Measurements from ENCODE around the gene SLC38A11.

Gene SLC38A11

DNA sequence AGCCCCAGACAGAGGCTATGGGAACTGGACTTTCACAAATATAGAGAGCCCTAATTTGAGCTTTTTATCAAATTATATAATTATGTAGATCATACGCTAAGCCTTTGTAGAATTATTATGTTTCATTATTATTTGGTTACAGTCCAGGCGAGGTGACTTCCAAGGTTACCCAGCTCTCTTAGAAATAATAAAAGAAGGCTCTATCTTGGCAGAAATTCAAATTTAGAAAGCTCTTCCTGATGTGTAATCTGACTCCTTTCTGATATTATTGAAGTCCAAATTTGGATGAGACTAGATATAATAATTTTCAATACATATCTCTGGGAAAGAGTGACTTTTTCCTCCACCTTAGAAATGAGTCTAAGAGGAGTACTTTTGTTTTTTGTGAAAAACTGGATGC lies 4.8 kb upstream of the SLC38A11 start:
- TF ChIP-seq, protein P1, sequence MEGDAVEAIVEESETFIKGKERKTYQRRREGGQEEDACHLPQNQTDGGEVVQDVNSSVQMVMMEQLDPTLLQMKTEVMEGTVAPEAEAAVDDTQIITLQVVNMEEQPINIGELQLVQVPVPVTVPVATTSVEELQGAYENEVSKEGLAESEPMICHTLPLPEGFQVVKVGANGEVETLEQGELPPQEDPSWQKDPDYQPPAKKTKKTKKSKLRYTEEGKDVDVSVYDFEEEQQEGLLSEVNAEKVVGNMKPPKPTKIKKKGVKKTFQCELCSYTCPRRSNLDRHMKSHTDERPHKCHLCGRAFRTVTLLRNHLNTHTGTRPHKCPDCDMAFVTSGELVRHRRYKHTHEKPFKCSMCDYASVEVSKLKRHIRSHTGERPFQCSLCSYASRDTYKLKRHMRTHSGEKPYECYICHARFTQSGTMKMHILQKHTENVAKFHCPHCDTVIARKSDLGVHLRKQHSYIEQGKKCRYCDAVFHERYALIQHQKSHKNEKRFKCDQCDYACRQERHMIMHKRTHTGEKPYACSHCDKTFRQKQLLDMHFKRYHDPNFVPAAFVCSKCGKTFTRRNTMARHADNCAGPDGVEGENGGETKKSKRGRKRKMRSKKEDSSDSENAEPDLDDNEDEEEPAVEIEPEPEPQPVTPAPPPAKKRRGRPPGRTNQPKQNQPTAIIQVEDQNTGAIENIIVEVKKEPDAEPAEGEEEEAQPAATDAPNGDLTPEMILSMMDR (IDR thresholded peaks at IDR 0.05; ENCODE audit: extremely low read depth, insufficient read depth, missing control alignments), result no peak
- in situ Hi-C loops (cut with MboI; ENCODE audit: low pct_unique_long_range_greater_than_20kb, low sequenced_read_pairs, unreplicated experiment), result no loop called here
- DNase-seq (ENCODE audit: low spot score), result no peak

DNA sequence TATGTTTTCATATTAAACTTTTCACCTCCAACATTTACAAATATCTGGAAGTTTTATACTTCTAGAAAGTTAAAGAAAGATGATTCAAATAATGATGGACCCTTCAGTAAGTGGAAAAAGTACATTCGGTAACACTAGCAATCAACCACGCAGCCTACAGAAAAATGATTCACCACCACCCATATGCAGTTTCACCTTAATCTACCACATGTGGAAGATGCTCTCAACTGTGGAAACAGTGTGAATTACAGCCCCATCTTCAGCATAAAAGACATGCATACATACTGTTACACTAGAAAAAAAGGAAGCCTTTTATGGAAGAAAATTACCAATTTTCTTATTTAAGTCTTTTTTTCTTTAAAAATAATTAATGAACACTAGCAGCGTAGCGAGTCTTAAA lies 1.1 kb downstream of the SLC38A11 start:
- in situ Hi-C loops (cut with MboI; ENCODE audit: low pct_unique_long_range_greater_than_20kb, low sequenced_read_pairs, unreplicated experiment), result no loop called here
- no peak for DNase-seq (ENCODE audit: low spot score)
- TF ChIP-seq, protein P1 (IDR thresholded peaks at IDR 0.05; ENCODE audit: extremely low read depth, insufficient read depth, missing control alignments), result no peak

DNA sequence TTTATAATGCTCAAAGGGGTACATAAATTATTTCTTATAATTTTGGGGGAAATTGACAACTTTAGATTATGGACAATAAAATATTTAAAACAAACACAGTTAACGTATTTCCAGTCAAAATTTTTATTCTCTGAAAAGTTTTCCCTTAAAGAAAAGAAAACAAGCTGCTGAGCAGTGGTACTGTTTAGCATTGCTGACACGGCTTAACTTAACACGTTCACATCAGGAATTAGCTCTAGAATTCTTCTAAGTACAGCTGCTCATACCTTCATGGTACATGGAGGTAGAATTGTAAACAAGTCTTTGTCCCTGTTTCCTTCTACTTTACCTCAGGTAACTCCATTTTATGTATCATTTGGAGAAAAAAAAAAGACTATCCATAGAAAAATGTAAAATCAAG lies 2.0 kb downstream of the SLC38A11 start:
- in situ Hi-C loops (cut with MboI; ENCODE audit: low pct_unique_long_range_greater_than_20kb, low sequenced_read_pairs, unreplicated experiment), result no loop called here
- DNase-seq (ENCODE audit: low spot score), result no peak
- TF ChIP-seq, protein P1 (IDR thresholded peaks at IDR 0.05; ENCODE audit: extremely low read depth, insufficient read depth, missing control alignments), result no peak

DNA sequence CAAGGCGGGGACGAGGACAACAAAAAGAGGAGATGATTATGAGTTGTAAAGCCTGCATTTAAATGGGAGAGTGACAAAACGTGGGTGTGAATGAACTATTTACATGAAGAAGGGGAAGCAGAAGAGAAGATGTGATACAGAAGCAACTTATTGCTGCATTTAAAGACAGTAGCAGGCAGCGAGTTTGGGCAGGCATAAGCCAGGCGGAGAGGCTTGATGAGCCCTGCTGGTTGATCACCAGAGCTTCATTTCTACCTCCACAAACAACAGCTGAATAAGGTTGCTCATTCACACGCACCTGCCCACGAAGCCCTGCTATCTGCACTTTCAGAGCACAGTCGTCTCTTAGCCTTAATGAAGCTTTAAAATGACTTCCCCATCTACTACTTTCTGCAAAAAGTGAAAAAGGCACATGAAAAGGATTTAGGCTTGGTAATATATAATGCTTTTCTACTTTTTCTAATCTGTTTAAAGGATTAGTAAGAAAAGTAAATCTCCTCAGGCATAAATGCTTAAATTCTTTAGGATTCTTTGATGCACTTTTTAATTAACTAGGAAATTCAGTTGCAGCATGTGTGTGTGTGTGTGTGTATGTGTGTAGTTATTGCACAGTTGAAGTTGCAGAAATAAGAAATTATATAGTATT lies 3.1 kb downstream of the SLC38A11 start:
- no peak for DNase-seq (ENCODE audit: low spot score)
- in situ Hi-C loops (cut with MboI; ENCODE audit: low pct_unique_long_range_greater_than_20kb, low sequenced_read_pairs, unreplicated experiment), result no loop called here
- TF ChIP-seq, protein P1 (IDR thresholded peaks at IDR 0.05; ENCODE audit: extremely low read depth, insufficient read depth, missing control alignments), result no peak

DNA sequence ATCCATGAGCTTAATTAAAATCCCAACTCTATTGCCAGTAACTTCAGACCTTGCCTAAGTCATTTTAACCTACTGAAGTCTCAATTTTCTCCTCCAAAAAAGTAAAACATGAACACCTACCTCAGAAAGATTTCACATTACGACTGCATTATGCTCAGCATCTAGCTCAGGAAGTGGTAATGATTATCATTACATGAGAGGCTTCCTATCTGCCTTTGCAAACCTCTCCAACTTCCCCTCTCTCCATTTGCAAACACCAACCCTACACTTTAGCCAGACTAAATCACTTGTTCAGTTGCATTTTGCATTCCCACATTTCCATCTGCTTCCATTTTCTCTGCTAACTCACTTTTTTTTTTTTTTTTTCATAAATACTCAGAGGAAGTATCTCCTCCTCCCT lies 6.8 kb downstream of the SLC38A11 start:
- DNase-seq (ENCODE audit: low spot score), result no peak
- in situ Hi-C loops (cut with MboI; ENCODE audit: low pct_unique_long_range_greater_than_20kb, low sequenced_read_pairs, unreplicated experiment), result no loop called here
- TF ChIP-seq, protein P1 (IDR thresholded peaks at IDR 0.05; ENCODE audit: extremely low read depth, insufficient read depth, missing control alignments), result no peak

DNA sequence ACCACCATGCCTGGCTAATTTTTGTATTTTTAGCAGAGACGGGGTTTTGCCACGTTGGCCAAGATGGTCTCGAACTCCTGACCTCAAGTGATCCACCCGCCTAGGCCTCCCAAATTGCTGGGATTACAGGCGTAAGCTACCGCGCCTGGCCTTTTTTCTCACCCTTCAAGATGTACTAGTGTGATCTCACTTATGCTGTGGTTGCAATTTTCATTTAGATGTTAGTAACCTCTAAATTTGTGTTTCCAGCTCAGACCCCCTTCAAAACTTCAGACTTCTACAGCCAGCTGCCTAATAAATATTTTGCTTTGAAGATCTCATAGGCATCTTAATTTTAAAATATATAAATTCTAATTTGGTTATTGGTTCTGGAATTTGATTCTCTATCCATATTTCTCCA lies 8.0 kb downstream of the SLC38A11 start:
- in situ Hi-C loops (cut with MboI; ENCODE audit: low pct_unique_long_range_greater_than_20kb, low sequenced_read_pairs, unreplicated experiment), result no loop called here
- DNase-seq (ENCODE audit: low spot score), result no peak
- TF ChIP-seq, protein P1 (IDR thresholded peaks at IDR 0.05; ENCODE audit: extremely low read depth, insufficient read depth, missing control alignments), result no peak
